Trophoblast cell (in vitro differentiated cells and primary cell): ENCODE results near the gene TGIF2.
A peak's percentile ranks its signal among the peaks of the same experiment; 100 is the strongest.

Experiments
- DNase-seq, 2 donors: peaks; one replicate each; pipeline ENCODE4 v3.0.0-alpha.2; 2016
- H2AFZ ChIP-seq: 2 replicates; pipeline ENCODE4 v1.6.1; 2013; ENCODE audit warnings: low read length, moderate library complexity, mild to moderate bottlenecking; ENCODE audit not compliant: insufficient read depth, poor library complexity
- H2AK5ac ChIP-seq: 2 replicates; pipeline ENCODE4 v1.6.1; 2013; ENCODE audit warnings: mild to moderate bottlenecking, low read length
- H2BK120ac ChIP-seq: 2 replicates; pipeline ENCODE4 v1.6.1; 2013; ENCODE audit warnings: low read length, mild to moderate bottlenecking, moderate library complexity; ENCODE audit not compliant: insufficient read depth, poor library complexity
- H2BK12ac ChIP-seq: 2 replicates; pipeline ENCODE4 v1.6.1; 2013; ENCODE audit warnings: mild to moderate bottlenecking, low read length, moderate library complexity
- H2BK5ac ChIP-seq: 2 replicates; pipeline ENCODE4 v1.6.1; 2013; ENCODE audit warnings: low read length, low read depth, moderate library complexity, mild to moderate bottlenecking; ENCODE audit not compliant: poor library complexity
- H3K14ac ChIP-seq: 2 replicates; pipeline ENCODE4 v1.6.1; 2013; ENCODE audit warnings: mild to moderate bottlenecking, low read length
- H3K18ac ChIP-seq: 2 replicates; pipeline ENCODE4 v1.6.1; 2013; ENCODE audit warnings: mild to moderate bottlenecking, low read length
- H3K23ac ChIP-seq: 2 replicates; pipeline ENCODE4 v1.6.1; 2013; ENCODE audit warnings: low read length
- H3K27ac ChIP-seq: 2 replicates; pipeline ENCODE4 v1.5.1; 2013; ENCODE audit warnings: low read depth, mild to moderate bottlenecking, inconsistent platforms, low read length, moderate library complexity
- H3K27me3 ChIP-seq: 2 replicates; pipeline ENCODE4 v1.6.1; 2013; ENCODE audit warnings: inconsistent platforms, mild to moderate bottlenecking, low read length, moderate library complexity; ENCODE audit not compliant: insufficient read depth
- H3K36me3 ChIP-seq, 2 experiments: 1 replicate in 1 of 2; 2 replicates in 1 of 2; pipeline ENCODE4 v1.6.1; 2013; ENCODE audit warnings: low read length in 2 of 2, mild to moderate bottlenecking in 2 of 2, moderate library complexity in 1 of 2; ENCODE audit not compliant: insufficient read depth in 2 of 2, control insufficient read depth in 1 of 2
- H3K4ac ChIP-seq: 2 replicates; pipeline ENCODE4 v1.6.1; 2013; ENCODE audit warnings: low read depth, mild to moderate bottlenecking, low read length, moderate library complexity
- H3K4me1 ChIP-seq, 2 experiments: 1 replicate in 1 of 2; 2 replicates in 1 of 2; pipeline ENCODE4 v1.6.1; 2013; ENCODE audit warnings: low read length in 2 of 2, mild to moderate bottlenecking in 2 of 2, moderate library complexity in 1 of 2; ENCODE audit not compliant: insufficient read depth in 2 of 2, control insufficient read depth in 1 of 2
- H3K4me2 ChIP-seq: 2 replicates; pipeline ENCODE4 v1.6.1; 2013; ENCODE audit warnings: inconsistent platforms, mild to moderate bottlenecking, low read length, moderate library complexity
- H3K4me3 ChIP-seq: 2 replicates; pipeline ENCODE4 v1.5.1; 2013; ENCODE audit warnings: mild to moderate bottlenecking, low read depth, low read length, inconsistent platforms
- H3K79me1 ChIP-seq: one replicate; pipeline ENCODE4 v1.6.1; 2013; ENCODE audit warnings: low read length
- H3K79me2 ChIP-seq: 2 replicates; pipeline ENCODE4 v1.6.1; 2013; ENCODE audit warnings: low read length, mild to moderate bottlenecking; ENCODE audit not compliant: control insufficient read depth, insufficient read depth, poor library complexity
- H3K9ac ChIP-seq: 2 replicates; pipeline ENCODE4 v1.6.1; 2013; ENCODE audit warnings: mild to moderate bottlenecking, low read length
- H3K9me3 ChIP-seq: 2 replicates; pipeline ENCODE4 v1.6.1; 2013; ENCODE audit warnings: low read depth, mild to moderate bottlenecking, control low read depth, inconsistent platforms, low read length; ENCODE audit not compliant: insufficient read depth
- H4K12ac ChIP-seq: 2 replicates; pipeline ENCODE4 v1.6.1; 2013; ENCODE audit warnings: low read depth, mild to moderate bottlenecking, low read length, moderate library complexity
- H4K8ac ChIP-seq: 2 replicates; pipeline ENCODE4 v1.6.1; 2013; ENCODE audit warnings: low read depth, mild to moderate bottlenecking, low read length, moderate library complexity
- H4K91ac ChIP-seq: one replicate; pipeline ENCODE4 v1.6.1; 2013; ENCODE audit warnings: low read depth, mild to moderate bottlenecking, low read length, moderate library complexity
- WGBS: extraction: QIAGEN DNeasy Blood & Tissue Kit; methylation state at CpG from one replicate; pipeline ENCODE4 v1.1.7; 2013; ENCODE audit warnings: missing lambda C conversion rate; ENCODE audit not compliant: insufficient read length, insufficient coverage; ENCODE audit errors: extremely low coverage; 5-methylcytosine and 5-hydroxymethylcytosine counted together

TGIF2 gene

GRCh38 chr20:36549628-36549941 lies 23.8 kb upstream of the TGIF2 start:
- no peak overlapping the region for H3K9ac ChIP-seq

GRCh38 chr20:36549942-36550789 lies 23.2 kb upstream of the TGIF2 start:
- Histone ChIP-seq H3K9me3 (peaks cover 2% of the 10 kb centered on the region), H4K8ac (no peak overlapping the region), H3K18ac (no peak overlapping the region), H3K79me1 (no peaks in the 10 kb centered on the region), H3K23ac (no peak overlapping the region), H3K36me3 (peaks cover 34 to 39% of the 10 kb centered on the region in 2 experiments), H2AK5ac (no peak overlapping the region), H3K27ac (no peak overlapping the region), H3K4ac (no peak overlapping the region), H3K79me2 (no peaks in the 10 kb centered on the region), H3K4me1 (peaks cover 0 to 4% of the 10 kb centered on the region in 2 experiments), H2BK5ac (no peak overlapping the region), H3K4me2 (no peak overlapping the region), H3K14ac (no peak overlapping the region), H4K91ac (no peak overlapping the region), H3K4me3 (no peak overlapping the region), H3K27me3 (no peaks in the 10 kb centered on the region), H2AFZ (no peak overlapping the region), H3K9ac (no peak overlapping the region), H2BK120ac (no peak overlapping the region), H2BK12ac (no peak overlapping the region), H4K12ac (peak overlapping the region; percentile 15)
- DNase-seq, result no peak
- no CpG with 5 or more reads among the region's 16 CpGs for WGBS

More at GRCh38 chr20:36549628-36549941, 23.8 kb upstream of the TGIF2 start:
- H3K36me3 ChIP-seq, result peaks cover 39 to 45% of the 10 kb centered on the region in 2 experiments
- peaks cover 0 to 4% of the 10 kb centered on the region in 2 experiments for H3K4me1 ChIP-seq
- H4K91ac ChIP-seq, result no peak overlapping the region
- H3K79me1 ChIP-seq, result no peaks in the 10 kb centered on the region
- H3K4me2 ChIP-seq, result no peak overlapping the region
- DNase-seq, result no peak
- no peak overlapping the region for H3K23ac ChIP-seq
- H2BK120ac ChIP-seq, result no peak overlapping the region
- H4K12ac ChIP-seq, result peak overlapping the region; percentile 27
- H3K27me3 ChIP-seq, result no peaks in the 10 kb centered on the region
- no peak overlapping the region for H3K4me3 ChIP-seq
- no peak overlapping the region for H2AFZ ChIP-seq
- H3K18ac ChIP-seq, result no peak overlapping the region
- peaks cover 2% of the 10 kb centered on the region for H3K9me3 ChIP-seq
- H2BK12ac ChIP-seq, result no peak overlapping the region
- no peak overlapping the region for H2BK5ac ChIP-seq
- no peak overlapping the region for H3K27ac ChIP-seq
- no peak overlapping the region for H4K8ac ChIP-seq
- no peak overlapping the region for H3K14ac ChIP-seq
- no peaks in the 10 kb centered on the region for H3K79me2 ChIP-seq
- no CpG with 5 or more reads among the region's 9 CpGs for WGBS
- no peak overlapping the region for H3K4ac ChIP-seq
- H2AK5ac ChIP-seq, result no peak overlapping the region

DNA sequence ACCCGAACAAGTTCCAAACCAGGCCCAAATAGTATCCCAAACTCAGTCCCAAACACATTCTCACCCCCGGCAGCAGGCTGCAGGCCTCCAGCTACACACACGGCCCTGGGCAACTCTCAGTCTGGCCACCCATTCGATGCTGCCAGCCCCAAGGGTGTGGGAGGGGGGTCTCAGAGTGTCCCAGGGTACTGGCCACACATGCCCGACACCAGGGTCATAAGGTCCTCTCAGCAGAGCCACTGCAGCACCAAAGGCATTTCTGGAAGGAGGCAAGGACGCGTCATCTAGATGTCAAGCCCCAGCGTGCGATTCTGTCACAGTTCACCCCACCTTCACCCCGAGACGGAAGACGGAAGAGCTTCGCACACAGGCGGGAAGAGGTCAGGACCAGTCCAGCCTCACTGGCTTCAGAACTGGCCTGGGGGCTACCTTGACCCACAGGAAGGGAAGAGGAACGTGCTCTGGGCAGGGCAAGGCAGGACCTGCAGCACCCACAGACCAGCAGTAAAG lies 22.6 kb upstream of the TGIF2 start:
- H3K27me3 ChIP-seq, result no peaks in the 10 kb centered on the region
- H2BK12ac ChIP-seq, result no peak overlapping the region
- H3K79me1 ChIP-seq, result no peaks in the 10 kb centered on the region
- H2AFZ ChIP-seq, result no peak overlapping the region
- H3K27ac ChIP-seq, result no peak overlapping the region
- WGBS, result no CpG with 5 or more reads among the region's 15 CpGs
- no peak overlapping the region for H2BK5ac ChIP-seq
- no peaks in the 10 kb centered on the region for H3K79me2 ChIP-seq
- H3K9ac ChIP-seq, result no peak overlapping the region
- peak overlapping the region; percentile 31 for H4K8ac ChIP-seq
- no peak for DNase-seq
- H3K36me3 ChIP-seq, result peaks cover 33 to 36% of the 10 kb centered on the region in 2 experiments
- H2AK5ac ChIP-seq, result no peak overlapping the region
- H3K4me1 ChIP-seq, result peaks cover 0 to 4% of the 10 kb centered on the region in 2 experiments
- no peak overlapping the region for H4K12ac ChIP-seq
- H4K91ac ChIP-seq, result no peak overlapping the region
- H3K4ac ChIP-seq, result no peak overlapping the region
- H3K14ac ChIP-seq, result no peak overlapping the region
- H3K4me2 ChIP-seq, result no peak overlapping the region
- no peak overlapping the region for H3K4me3 ChIP-seq
- H3K18ac ChIP-seq, result no peak overlapping the region
- H3K23ac ChIP-seq, result no peak overlapping the region
- peaks cover 2% of the 10 kb centered on the region for H3K9me3 ChIP-seq
- no peak overlapping the region for H2BK120ac ChIP-seq

GRCh38 chr20:36555248-36555647 lies 18.1 kb upstream of the TGIF2 start:
- no peak overlapping the region for H2BK5ac ChIP-seq
- H4K91ac ChIP-seq, result no peak overlapping the region
- no peaks in the 10 kb centered on the region for H3K4me1 ChIP-seq
- H3K4ac ChIP-seq, result no peak overlapping the region
- no peak overlapping the region for H3K9ac ChIP-seq
- H3K23ac ChIP-seq, result no peak overlapping the region
- no peak overlapping the region for H2BK12ac ChIP-seq
- no peak overlapping the region for H3K27ac ChIP-seq
- H2BK120ac ChIP-seq, result no peak overlapping the region
- no peak overlapping the region for H2AK5ac ChIP-seq
- no peak overlapping the region for H4K12ac ChIP-seq
- H3K18ac ChIP-seq, result no peak overlapping the region
- H3K9me3 ChIP-seq, result peaks cover under 1% of the 10 kb centered on the region
- no CpG with 5 or more reads among the region's 2 CpGs for WGBS
- no peak for DNase-seq
- H3K4me3 ChIP-seq, result no peak overlapping the region
- no peak overlapping the region for H3K14ac ChIP-seq
- H3K79me1 ChIP-seq, result no peaks in the 10 kb centered on the region
- H4K8ac ChIP-seq, result no peak overlapping the region
- no peak overlapping the region for H2AFZ ChIP-seq
- no peaks in the 10 kb centered on the region for H3K27me3 ChIP-seq
- no peak overlapping the region for H3K4me2 ChIP-seq
- no peaks in the 10 kb centered on the region for H3K79me2 ChIP-seq
- no peaks in the 10 kb centered on the region for H3K36me3 ChIP-seq
